Lung (tissue), 12 donors: Measurements from ENCODE around the gene RNF150. TPM values are rescaled to one million over a fixed set of nuclear protein-coding genes. Genes with fewer than 3 reads are reported as not detected.

ENCODE experiments used
- ATAC-seq: fragments of 200-7000 bp; cut with Tn5 transposase; one replicate; pipeline ENCODE4 v1.9.1; 2020; ENCODE audit warnings: moderate number of reproducible peaks; ENCODE audit not compliant: insufficient read depth, low FRiP score
- DNase-seq, 3 donors: peaks; one replicate each; pipeline ENCODE4 v3.0.0-alpha.2; 2013 to 2017
- H3K27ac ChIP-seq, 2 donors: one replicate each; pipeline ENCODE4 v1.5.1; 2013; ENCODE audit warnings: mild to moderate bottlenecking in 2 of 2, moderate library complexity in 2 of 2, control low read depth in 1 of 2, inconsistent platforms in 1 of 2, low read depth in 1 of 2, low read length in 1 of 2
- H3K27me3 ChIP-seq, 3 donors: one replicate each; pipeline ENCODE4 v1.5.1; 2013; ENCODE audit warnings: low read length in 2 of 3; ENCODE audit not compliant: control insufficient read depth in 3 of 3, insufficient read depth in 3 of 3
- H3K36me3 ChIP-seq, 4 donors: one replicate each; pipeline ENCODE4 v1.5.1; 2013; ENCODE audit warnings: low read length in 4 of 4, mild to moderate bottlenecking in 1 of 4, moderate library complexity in 1 of 4; ENCODE audit not compliant: control insufficient read depth in 4 of 4, insufficient read depth in 4 of 4
- H3K4me1 ChIP-seq, 5 donors: one replicate each; pipeline ENCODE4 v1.5.1; 2013; ENCODE audit warnings: low read length in 5 of 5, mild to moderate bottlenecking in 2 of 5, moderate library complexity in 1 of 5; ENCODE audit not compliant: control insufficient read depth in 5 of 5, insufficient read depth in 5 of 5
- H3K4me3 ChIP-seq: one replicate; pipeline ENCODE4 v1.5.1; 2013; ENCODE audit warnings: mild to moderate bottlenecking, control low read depth, moderate library complexity
- H3K9ac ChIP-seq, 2 donors: one replicate each; pipeline ENCODE4 v1.5.1; 2013; ENCODE audit warnings: low read length in 2 of 2, control low read depth in 1 of 2; ENCODE audit not compliant: insufficient read depth in 1 of 2
- H3K9me3 ChIP-seq, 4 donors: one replicate each; pipeline ENCODE4 v1.5.1; 2013; ENCODE audit warnings: low read length in 3 of 4, mild to moderate bottlenecking in 1 of 4, moderate library complexity in 1 of 4; ENCODE audit not compliant: control insufficient read depth in 4 of 4, insufficient read depth in 3 of 4
- WGBS, 2 donors: extraction: QIAGEN DNeasy Blood & Tissue Kit; methylation state at CpG; one replicate each; pipeline ENCODE4 v1.1.7; 2013; 5-methylcytosine and 5-hydroxymethylcytosine counted together
- polyA plus RNA-seq, 2 donors: library from polyadenylated mRNA; stranded (reverse); fragments of 200-250 nt; gene quantifications; one replicate each; pipeline ENCODE4 v1.2.1, GENCODE V29; 2013
- total RNA-seq, 2 donors: library from RNA; depleted of rRNA in 1 of 2; stranded (reverse); fragments of >200 nt in 1 of 2; gene quantifications; one replicate each; pipeline ENCODE4 v1.2.1, GENCODE V29; 2014 to 2021
- TF ChIP-seq, protein P1 (sequence below): IDR thresholded peaks from 2 replicates; pipeline ENCODE4 v1.5.1; 2012; ENCODE audit warnings: mild to moderate bottlenecking; ENCODE audit errors: control extremely low read depth, extremely low read depth
- donor health status: control.
- donor health status: control.
- donor health status: Bipolar disorder and iron deficiency.
- donor health status: healthy.
- donor health status: DM: yes; HTN: yes; CAD: no.

Gene RNF150
- total and polyA plus RNA-seq, 4 donors: 0.18 to 19.3 (median 2.1) TPM

DNA sequence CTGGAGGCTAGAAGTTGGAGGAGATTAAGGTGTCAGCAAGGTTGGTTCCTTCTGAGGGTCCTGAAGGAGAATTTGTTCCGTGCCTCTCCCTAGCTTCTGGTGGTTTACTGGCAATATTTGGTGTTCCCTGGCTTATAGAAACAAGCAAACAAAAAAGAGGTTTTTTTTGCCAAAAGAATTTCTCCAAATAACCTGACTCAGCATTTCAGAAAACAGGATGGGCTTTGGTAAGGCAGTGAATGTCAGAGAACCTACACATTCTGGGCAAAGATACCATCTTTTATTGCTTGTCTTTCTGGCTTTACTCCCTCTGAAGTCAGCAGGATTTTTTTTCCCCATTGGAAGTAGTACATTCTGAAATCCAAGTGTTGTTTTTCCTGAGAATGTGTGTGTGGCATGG, 283.7 kb downstream of the RNF150 start:
- ATAC-seq (no peak), DNase-seq (no peak)
- no peaks in the 10 kb centered on the region for H3K9me3 ChIP-seq
- no peaks in the 10 kb centered on the region for H3K27me3 ChIP-seq
- peaks cover 0 to 4% (median 0%) of the 10 kb centered on the region in 5 donors for H3K4me1 ChIP-seq
- H3K9ac ChIP-seq: no peak overlapping the region
- TF ChIP-seq, protein P1, sequence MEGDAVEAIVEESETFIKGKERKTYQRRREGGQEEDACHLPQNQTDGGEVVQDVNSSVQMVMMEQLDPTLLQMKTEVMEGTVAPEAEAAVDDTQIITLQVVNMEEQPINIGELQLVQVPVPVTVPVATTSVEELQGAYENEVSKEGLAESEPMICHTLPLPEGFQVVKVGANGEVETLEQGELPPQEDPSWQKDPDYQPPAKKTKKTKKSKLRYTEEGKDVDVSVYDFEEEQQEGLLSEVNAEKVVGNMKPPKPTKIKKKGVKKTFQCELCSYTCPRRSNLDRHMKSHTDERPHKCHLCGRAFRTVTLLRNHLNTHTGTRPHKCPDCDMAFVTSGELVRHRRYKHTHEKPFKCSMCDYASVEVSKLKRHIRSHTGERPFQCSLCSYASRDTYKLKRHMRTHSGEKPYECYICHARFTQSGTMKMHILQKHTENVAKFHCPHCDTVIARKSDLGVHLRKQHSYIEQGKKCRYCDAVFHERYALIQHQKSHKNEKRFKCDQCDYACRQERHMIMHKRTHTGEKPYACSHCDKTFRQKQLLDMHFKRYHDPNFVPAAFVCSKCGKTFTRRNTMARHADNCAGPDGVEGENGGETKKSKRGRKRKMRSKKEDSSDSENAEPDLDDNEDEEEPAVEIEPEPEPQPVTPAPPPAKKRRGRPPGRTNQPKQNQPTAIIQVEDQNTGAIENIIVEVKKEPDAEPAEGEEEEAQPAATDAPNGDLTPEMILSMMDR: no peak
- H3K4me3 ChIP-seq: no peak overlapping the region
- H3K36me3 ChIP-seq: no peaks in the 10 kb centered on the region
- 90 to 95% methylated on average over 1 of the region's 1 CpG for WGBS, 2 donors
- no peak overlapping the region for H3K27ac ChIP-seq

DNA sequence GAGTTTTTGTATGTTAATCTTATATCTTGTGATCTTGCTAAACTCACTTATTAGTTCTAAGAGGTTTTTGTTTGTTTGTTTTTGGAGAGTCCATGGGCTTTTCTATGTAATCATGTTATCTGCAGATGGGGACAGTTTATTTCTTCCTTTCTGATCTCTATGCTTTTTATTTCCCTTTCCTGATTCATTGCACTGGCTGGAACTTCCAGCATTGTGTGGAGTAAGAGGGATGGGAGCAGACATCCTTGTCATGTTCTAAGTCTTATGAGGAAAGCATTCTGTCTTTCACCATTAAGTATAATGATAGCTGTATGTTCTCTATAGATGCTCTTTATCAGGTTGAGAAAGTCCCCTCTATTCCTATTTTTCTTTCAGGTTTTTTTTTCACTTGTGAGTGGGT, 286.5 kb downstream of the RNF150 start:
- H3K9ac ChIP-seq: no peak overlapping the region
- H3K9me3 ChIP-seq: peaks cover 0 to 3% (median 0%) of the 10 kb centered on the region in 4 donors
- peaks cover 0 to 4% (median 0%) of the 10 kb centered on the region in 5 donors for H3K4me1 ChIP-seq
- ATAC-seq (no peak), DNase-seq (no peak)
- no peaks in the 10 kb centered on the region for H3K36me3 ChIP-seq
- no peak overlapping the region for H3K4me3 ChIP-seq
- H3K27ac ChIP-seq: no peak overlapping the region
- TF ChIP-seq, protein P1: no peak
- H3K27me3 ChIP-seq: no peaks in the 10 kb centered on the region

DNA sequence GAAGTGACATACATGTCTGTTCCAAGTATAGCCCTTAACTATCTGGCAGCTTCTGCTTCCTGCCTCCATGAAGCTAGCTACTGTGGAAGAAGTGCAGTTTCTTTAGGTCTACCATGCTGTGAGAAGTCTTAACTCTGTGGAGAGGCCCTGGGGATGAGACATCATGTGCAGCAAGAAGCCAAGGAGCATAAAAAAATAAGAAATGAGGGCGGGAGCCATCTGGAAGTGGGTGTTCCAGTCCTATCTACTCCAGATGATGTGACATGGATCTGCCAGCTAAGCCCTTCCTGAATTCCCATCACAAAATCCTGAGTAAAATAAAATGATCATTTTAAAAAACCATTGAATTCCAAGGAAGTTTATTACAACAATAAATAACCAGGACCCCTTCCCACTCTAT, 289.2 kb downstream of the RNF150 start:
- no peak for ATAC-seq
- TF ChIP-seq, protein P1: no peak
- H3K9me3 ChIP-seq: peaks cover 0 to 4% (median 2%) of the 10 kb centered on the region in 4 donors
- 74 to 92% methylated on average over 1 of the region's 1 CpG for WGBS, 2 donors
- peaks cover 0 to 13% (median 0%) of the 10 kb centered on the region in 5 donors for H3K4me1 ChIP-seq
- no peaks in the 10 kb centered on the region for H3K36me3 ChIP-seq
- DNase-seq: no peak
- H3K27ac ChIP-seq: no peak overlapping the region
- no peak overlapping the region for H3K9ac ChIP-seq
- no peaks in the 10 kb centered on the region for H3K27me3 ChIP-seq
- H3K4me3 ChIP-seq: no peak overlapping the region

DNA sequence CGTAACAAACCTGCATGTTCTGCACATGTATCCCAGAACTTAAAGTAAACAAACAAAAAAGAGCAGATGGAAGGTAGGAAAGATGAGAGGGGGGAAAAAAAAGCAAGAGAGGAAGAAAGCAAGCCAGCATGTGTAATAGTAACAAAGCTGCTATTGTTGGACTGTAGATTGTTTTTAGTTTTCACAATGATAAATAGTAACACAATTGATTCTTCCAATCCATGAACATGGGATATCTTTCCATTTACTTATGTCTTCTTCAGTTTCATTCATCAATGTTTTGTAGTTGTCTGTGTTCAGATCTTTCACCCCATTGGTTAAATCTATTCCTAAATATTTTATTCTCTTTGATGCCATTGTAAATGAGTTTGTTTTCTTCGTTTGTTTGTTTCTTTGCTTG, 292.1 kb downstream of the RNF150 start:
- 88 to 96% methylated on average over 2 of the region's 2 CpGs for WGBS, 2 donors

More for the DNA sequence above, 292.1 kb downstream of the RNF150 start:
- H3K4me1 ChIP-seq: peaks cover 0 to 13% (median 0%) of the 10 kb centered on the region in 5 donors
- H3K4me3 ChIP-seq: no peak overlapping the region
- no peak for DNase-seq
- no peak overlapping the region for H3K27ac ChIP-seq
- ATAC-seq: no peak
- TF ChIP-seq, protein P1: no peak
- no peaks in the 10 kb centered on the region for H3K36me3 ChIP-seq
- no peak overlapping the region for H3K9ac ChIP-seq
- peaks cover 0 to 4% (median 2%) of the 10 kb centered on the region in 4 donors for H3K9me3 ChIP-seq
- no peaks in the 10 kb centered on the region for H3K27me3 ChIP-seq
